HG03520 (cell line): ENCODE measurements around the gene PCBP1.
"Not testable (repeated sequence)": the region's sequence is repeated elsewhere in the genome, so short reads cannot be mapped to it uniquely, and the experiment has no call there.

ENCODE experiments used
- ATAC-seq: cut with Tn5 transposase; IDR thresholded peaks from one replicate; pipeline ENCODE4 v1.9.1; 2021; ENCODE audit warnings: mild to moderate bottlenecking, moderate library complexity; ENCODE audit not compliant: unreplicated experiment

The PCBP1 gene

DNA sequence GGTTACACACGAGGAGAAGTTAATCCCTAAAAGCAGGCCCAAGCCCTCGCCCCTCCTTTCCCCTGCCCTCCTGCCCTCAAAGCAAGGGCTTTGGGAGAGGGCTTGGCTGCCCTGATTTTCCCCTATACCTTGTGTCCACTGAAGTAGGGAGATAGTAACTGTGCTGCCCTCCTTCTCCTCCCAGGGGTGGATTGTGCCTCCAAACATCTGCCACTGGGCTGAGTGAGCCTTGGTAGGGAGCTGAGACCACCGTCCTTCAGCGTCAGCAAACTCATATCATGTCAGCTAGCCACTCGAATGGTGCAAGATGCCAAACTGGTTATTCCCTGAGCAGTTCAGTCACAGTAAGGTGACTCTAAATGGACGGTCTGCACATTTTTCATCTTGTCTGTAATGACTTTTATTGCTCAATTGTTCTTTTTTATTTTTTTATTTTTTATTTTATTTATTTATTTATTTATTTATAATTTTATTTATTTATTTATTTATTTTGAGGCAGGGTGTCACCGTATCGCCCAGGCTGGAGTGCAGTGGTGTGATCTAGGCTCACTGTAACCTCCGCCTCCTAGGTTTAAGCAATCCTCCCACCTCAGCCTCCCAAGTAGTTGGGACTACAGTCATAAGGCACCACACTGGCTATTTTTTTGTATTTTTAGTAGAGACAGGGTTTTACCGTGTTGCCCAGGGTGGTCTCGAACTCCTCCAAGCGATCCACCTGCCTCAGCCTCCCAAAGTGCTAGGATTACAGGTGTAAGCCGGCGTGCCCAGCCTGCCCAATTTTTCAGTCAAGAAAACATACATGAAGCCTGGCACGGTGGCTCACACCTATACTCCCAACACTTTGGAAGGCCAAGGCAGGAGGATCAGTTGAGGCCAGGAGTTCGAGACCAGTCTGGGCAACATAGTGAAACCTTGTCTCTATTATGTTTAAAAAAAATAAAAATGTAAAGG is 8.7 kb downstream of the PCBP1 start:
- no peak for ATAC-seq

DNA sequence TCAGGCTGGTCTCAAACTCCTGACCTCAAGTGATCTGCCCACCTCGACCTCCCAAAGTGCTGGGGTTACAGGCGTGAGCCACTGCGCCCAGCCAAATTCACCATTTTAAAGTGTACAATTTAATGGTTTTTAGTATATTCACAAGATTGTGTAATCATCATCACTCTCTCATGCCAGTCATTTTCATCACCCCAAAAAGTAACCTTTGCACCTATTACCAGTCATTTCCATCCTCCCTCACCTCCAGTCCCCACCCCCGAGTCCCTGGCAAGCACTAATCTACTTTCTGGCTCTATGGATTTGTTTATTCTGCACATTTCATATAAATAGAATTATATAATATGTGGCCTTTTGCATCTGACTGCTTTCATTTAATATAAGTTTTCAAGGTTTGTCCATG is 10.8 kb downstream of the PCBP1 start:
- ATAC-seq: no peak

DNA sequence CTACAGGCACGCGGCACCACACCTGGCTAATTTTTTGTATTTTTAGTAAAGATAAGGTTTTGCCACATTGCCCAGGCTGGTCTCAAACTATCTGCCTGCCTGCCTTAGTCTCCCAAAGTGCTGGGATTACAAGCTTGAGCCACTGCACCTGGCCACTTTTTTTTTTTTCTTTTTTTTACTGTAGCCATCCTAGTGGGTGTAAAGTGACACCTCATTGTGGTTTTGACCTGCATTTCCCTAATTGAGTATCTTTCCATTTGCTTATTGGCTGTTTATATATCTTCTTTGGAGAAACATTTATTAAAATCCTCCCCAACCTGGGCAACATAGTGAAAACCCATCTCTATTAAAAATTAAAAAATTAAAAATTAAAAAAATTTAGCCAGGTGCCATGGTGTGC is 12.0 kb downstream of the PCBP1 start:
- no peak for ATAC-seq

DNA sequence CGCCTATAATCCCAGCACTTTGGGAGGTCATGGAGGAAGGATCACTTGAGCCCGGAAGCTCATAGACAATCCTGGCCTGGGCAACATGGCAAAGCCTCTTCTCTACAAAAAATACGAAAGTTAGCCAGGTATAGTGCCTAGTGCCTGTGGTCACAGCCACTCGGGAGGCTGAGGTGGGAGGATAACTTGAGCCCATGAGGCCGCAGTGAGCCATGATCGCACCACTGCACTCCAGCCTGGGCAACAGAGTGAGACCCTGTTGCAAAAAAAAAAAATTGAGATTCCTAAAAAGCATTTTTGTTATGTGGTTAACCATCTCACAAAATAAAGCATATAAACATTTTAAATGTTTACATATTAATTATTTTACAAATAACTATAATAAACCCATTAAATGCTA is 13.9 kb downstream of the PCBP1 start:
- no peak for ATAC-seq

DNA sequence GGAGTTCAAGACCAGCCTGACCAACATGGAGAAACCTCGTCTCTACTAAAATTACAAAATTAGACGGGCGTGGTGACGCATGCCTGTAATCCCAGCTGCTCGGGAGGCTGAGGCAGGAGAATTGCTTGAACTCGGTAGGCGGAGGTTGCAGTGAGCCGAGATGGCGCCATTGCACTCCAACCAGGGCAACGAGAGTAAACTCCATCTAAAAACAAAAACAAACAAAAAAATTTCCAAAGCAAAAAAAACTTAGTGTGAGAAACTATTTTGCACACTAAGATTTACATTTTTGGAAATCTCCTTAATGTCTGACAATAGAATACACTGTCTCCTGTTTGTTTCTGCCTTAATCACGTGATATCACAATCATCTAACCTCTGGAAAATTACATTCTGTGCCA is 14.4 kb downstream of the PCBP1 start:
- not testable (repeated sequence) for ATAC-seq

DNA sequence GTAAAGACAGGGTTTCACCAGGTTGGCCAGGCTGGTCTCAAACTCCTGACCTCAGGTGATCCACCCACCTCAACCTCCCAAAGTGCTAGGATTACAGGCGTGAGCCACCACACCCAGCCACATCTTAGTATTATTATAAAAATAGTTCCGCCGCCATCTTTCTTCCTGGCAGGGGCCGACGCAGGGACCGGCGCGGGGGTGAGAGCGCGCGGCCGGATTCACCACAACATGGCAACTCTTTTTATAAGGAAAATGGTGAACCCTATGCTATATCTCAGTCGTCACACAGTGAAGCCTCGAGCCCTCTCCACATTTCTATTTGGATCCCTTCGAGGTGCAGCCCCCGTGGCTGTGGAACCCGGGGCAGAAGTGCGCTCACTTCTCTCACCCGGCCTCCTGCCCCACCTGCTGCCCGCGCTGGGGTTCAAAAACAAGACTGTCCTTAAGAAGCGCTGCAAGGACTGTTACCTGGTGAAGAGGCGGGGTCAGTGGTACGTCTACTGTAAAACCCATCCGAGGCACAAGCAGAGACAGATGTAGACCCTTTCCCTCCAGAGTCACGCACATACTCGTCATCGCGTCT is 15.1 kb downstream of the PCBP1 start:
- ATAC-seq: not testable (repeated sequence)

DNA sequence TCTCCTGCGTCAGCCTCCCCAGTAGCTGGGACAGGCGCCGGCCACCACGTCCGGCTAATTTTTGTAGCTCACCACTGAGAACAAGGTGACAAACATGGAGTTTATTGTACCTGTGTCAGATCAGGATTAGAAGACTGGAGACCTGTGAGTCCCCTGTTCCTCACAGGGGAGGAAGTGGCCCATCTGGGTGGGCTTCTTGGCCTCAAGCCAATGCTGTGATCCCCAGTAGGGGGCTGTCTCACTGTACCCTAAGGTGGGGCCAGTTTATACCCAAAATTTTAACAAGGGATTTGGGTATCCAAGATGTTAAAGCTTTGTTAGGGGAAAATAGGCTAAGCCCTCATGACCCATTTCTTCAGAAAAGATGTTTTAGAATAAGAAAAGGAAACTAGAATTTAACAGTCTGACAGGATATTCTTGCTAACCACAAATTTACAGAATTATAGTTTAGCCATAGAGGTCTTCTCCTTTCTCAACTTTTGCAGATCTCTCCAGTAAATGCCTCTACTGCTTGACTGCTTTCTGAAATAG is 16.3 kb downstream of the PCBP1 start:
- no peak for ATAC-seq

DNA sequence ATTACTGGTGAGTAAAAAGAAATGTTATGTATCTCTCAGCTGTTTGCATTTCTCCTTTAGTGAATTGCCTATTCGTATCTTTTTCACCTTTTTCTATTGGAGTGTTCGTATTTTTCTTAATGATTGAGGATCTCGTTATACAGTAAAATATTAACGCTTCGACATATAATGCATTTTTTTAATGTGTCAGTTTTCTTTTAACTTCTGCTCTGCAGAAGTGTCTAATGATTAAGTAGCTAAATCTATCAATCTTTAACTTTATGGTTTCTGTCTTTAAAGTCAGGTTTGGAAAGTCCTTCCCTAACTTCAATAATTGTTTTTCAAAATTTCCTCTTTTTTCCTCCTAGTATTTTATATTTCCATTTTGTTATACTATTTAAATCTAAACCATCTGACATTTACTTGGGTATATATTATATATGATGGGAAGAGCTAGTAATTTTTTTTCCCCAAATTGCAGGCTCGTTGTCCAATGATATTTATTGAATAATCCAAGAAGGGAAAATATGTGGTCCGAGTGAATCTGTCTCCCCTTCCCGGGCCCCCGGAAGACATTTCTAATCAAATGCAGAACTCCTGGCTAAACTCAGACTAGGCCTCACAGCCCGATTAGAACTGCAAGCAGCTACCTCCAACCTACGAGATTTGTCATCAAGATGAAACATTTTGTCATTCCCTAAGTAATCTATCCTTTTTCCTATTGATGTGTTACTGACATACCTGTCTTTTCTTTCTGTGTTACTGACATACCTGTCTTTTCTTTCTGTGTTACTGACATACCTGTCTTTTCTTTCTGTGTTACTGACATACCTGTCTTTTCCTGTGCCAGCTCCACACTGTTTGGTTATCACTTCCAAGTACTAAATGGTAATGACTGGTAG is 17.2 kb downstream of the PCBP1 start:
- no peak for ATAC-seq

DNA sequence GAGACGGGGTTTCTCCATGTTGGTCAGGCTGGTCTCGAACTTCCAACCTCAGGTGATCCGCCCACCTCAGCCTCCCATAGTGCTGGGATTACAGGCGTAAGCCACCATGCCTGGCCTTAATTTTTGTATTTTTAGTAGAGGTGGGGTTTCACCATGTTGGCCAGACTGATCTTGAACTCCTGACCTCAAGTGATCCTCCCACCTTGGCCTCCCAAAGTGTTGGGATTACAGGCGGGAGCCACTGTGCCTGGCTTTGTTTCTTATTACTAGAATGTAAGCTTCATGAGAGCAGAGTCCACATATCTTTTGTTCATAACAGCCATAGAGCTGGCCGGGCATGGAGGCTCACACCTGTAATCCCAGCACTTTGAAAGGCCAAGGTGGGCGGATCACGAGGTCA is 18.9 kb downstream of the PCBP1 start:
- not testable (repeated sequence) for ATAC-seq

DNA sequence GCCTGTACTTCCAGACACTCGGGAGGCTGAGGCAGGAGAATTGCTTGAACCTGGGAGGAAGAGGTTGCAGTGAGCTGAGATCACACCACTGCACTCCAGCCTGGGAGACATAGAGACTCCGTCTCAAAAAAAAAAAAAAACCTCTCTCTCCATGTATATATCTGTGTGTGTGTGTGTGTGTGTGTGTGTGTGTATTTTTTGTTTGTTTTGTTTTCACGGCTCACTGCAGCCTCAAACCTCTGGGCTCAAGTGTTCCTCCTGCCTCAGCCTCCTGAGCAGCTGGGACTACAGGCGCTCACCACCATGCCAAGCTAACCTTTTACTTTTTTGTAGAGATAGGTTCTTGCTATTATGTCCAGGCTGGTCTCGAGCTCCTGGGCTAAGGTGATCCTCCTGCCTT is 23.1 kb downstream of the PCBP1 start:
- ATAC-seq: not testable (repeated sequence)

DNA sequence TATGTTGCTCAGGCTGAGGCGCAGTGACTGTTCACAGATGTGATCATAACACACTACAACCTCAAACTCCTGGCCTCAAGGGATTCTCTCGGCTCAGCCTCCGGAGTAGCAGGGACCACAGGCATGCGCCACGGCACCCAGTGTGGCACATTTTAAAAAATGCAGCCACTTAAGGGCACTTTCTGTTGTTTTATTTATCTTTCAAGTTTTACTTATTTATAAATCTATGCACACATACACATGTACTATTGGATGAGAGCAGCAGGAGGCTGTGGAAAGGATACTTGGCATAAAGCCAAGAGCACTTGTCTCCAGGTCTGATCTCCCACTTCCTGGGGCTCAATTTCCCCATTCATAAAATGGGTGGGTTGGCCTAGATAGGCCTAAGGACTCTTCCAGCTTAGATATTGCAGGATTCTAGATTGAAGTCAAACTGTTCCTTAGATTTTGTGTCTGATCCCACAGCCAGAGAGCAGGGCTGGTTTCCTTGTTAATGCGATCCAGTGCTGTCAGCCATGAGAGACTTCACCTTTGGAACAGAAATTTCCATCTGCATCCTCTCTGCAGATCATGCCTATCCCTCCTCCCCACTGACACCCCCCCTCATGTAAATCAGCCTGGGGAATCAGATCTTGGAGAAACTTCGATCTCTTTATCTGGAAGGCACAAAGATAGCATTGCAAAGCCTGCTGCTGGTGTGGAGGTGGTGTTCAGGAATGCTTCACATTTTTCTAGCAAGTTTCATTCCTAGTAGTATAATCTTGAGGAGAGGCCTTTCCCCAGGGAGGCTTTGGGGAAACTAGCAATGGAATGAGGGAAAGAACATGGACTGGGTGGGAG is 24.7 kb downstream of the PCBP1 start:
- ATAC-seq: no peak

DNA sequence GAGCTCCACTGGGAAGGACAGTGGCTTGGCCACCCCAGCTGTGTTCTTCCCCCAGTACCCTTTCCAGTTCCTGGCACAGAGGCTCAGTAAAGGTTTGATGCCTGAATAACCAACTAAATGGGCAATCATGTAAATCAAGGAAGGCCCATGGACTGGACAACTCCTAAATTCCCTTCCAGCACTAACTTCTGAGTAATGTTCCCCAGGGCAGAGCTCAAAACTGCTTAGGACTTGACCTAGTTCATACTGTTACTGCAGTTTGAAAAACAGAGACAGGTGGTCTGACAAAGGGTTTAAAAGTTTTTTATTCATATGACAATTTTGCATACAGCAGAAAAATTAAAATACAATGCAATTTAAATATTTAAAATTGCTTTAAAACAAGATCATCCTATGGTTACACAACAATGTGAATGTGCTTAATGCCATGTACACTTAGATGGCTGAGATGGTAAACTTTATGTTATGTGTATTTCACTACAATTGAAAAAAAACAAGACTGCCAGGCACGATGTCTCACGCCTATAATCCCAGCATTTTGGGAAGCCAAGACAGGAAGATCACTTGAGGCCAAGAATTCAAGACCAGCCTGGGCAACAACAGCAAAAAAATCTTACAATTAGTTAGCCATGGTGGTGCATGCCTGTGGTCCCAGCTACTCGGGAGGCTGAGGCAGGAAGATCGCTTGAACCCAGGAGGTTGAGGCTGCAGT is 26.2 kb downstream of the PCBP1 start:
- ATAC-seq: no peak

DNA sequence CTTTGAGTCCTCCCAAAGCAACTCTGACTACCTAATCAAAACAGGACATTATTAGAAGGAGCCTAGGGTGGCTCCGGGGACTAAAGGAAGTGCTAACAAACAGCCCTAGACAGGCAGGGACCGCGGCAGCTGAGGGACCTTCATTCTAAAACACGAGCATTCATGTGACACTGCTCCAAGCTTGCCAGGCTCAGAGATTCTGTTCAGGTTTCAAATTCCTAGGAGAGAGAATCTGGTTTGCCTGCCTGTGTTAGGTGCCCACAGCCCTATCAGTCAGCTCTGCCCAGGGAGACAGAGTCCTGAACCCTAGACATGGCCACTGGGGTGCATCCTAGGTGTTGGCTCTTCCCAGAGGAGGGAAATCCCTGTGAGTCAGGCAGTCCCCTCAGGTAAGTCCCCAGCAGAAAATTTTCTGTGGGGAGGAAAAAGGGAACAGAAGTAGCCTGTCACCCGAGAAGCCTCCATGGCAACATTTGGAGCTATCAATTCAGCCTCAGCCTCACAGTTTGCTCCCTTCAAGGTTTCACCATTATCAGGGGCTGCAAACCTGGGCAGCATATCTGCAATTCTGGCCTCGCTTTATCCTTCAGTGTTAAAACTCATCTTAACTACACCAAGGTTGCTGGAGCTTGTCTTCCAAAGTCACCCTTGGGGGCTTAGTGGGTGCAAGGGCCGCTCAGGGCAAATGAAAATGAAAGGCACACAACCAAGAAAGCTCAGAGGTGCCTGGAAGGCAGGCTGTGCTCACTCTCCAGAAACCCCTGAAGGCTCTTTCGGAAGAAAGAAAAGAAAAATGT is 28.6 kb downstream of the PCBP1 start:
- ATAC-seq: no peak

DNA sequence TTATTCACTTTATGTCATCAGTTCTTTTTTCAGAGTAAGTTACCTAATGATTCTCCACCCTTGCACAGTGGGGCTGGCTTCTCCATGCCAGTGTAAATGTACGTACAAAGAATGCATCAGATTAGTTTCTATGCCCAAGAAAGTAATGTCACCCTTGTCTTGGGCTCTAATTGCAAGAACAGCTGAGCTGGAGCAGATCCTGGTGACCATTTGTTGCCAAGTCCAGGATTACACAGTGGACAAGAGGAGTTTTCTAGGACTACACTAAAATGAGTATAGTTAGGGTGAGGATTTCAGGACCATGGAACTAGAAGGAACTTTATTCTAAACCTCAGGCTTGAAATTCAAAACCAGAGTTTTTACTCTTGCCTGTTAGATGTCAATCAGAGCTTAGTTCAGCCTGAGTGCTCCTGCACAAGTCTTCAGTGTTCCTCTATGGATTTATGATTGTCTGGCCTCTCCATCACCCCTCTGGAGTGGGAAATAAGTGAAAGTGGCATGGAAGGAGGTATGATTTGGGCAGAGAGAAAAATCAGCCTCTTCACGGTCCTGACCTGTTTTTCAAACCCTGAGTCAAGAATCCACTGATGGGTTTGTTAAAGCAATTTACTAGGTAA is 29.8 kb downstream of the PCBP1 start:
- ATAC-seq: no peak

DNA sequence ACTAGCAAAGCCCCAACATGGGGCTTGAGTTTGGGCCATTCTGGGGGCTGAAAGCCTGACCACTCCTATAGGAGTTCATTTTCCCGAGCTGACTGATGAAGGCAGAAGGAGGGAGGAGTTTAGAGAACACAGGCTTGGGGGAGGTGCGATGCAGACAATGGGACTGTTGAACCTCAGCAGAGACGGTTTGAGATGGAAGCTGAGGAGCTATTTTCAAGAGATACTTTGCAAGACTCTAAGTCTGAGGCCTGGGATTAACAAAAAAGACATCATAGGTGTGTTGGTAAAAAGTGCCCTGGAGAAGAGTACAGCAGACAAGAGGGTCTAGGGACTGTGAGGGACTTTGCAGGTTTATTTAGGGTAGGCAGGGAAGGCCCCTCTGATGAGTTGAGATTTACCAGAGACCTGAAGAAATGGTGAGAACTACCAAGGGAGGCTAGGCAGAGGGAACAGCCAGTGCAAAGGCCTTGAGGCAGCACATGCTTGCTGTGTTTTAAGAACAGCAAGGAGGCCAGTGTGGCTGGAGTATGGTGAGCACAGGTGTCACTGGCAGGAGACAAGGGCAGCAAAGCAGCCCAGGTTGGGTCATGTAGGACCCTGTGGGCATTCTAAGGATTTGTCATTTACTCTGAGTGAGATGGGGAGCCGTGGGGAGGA is 31.6 kb downstream of the PCBP1 start:
- ATAC-seq: no peak

DNA sequence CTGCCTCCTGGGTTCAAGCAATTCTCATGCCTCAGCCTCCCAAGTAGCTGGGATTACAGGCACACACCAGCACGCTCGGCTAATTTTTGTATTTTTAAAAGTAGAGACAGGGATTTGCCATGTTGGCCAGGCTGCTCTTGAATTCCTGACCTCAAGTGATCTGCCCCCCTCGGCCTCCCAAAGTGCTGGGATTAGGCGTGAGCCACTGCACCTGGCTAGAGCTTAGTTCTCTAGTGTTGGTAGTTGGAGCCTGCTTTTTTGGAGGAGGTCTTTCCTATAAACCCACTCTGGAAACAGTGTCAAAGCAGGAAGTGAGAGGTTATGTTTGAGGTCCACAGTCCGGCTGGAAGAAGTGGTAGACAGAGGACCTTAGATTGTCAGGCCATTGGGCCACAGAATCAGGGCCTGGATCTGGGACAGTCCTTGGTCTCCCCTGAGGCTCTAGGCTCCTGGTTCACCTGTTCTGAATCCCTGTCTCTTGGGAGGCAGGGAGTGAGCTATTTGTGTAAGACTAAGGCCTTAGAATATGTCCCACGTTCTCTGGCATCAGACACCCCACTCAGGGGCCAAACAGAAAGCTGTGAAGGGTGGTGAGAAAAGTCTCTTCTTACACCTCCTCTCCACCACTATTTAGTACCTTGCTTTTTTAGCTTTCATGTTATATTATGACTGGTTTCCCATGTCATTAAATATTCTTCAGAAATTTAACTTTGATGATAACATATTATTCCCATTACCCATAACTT is 34.5 kb downstream of the PCBP1 start:
- ATAC-seq: no peak

DNA sequence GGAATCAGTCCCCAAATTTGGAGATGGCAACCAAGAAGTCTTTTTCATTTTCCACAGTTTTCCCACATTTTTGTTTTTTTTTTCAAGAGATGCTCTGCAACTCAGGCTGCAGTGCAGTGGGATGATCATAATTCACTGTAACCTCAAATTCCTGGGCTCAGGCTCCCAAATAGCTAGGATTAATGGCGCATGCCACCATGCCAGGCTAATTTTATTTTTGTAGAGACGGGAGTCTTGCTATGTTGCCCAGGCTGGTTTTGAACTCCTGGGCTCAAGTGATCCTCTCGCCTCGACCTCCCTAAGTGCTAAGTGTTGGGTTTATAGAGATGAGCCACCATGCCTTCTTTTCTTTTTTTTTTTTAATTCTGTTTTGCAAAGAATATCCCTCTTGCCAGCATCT is 35.2 kb downstream of the PCBP1 start:
- ATAC-seq: no peak
